GM18499 (cell line): ENCODE data around the gene KCNQ5.

Source experiments
- ATAC-seq: cut with Tn5 transposase; IDR thresholded peaks from one replicate; pipeline ENCODE4 v1.9.1; 2021; ENCODE audit warnings: moderate number of reproducible peaks; ENCODE audit not compliant: insufficient read depth, unreplicated experiment

The KCNQ5 gene

DNA sequence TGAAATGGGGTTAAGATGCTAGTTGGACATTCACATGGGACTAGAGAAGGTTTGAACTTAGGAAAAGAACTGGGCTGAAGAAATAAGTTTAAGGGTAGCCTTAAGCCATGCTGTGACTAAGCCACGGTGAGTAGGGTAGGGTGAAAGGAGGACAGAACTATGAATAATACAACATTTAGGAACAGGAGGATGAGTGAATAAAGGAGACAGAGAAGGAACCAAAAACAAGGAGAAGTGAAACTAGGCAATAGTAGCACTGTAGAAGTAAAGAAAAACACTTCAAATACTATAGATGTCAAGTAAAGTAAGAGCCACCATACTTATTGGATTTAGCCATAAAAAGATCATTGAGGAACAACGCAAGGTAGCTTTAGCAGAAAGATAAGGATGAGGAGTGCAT lies 111.2 kb downstream of the KCNQ5 start:
- no peak for ATAC-seq

DNA sequence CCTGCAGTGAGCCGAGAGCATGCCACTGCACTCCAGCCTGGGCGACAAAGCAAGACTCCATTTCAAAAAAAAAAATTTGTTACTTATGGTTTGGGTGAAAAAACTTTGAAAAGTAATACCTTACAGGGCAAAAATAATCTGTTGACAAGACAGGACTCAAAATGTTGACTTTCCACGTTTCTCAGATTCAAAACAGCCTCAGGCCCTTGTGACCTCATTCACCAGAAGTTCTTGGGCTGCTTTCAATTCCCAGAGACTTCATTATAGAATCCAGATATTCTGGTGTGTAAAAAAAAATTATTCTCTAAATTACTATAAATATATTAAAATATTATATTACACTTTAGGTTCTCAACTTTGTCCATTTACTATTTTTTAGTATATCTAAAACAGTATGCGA lies 116.2 kb downstream of the KCNQ5 start:
- ATAC-seq: no peak

DNA sequence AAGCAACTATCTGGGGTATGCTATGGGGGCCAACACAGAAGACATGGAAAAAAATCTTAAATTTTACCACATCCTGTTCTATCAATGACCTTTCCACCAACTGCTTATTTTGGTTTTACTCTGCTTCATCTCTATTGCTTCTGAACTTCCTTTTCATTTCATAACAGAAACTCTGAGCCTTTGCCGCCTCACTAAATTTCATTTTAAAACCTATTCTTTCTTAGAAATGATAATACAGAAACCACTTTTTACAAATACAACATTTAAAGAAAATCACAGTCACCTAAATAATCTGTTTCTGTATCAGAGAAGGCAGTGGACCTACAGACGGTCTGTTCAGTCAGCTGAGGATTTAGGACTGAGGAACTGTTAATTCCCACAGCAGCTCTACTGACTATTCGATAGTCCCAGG lies 117.5 kb downstream of the KCNQ5 start:
- peak; percentile 64 for ATAC-seq

DNA sequence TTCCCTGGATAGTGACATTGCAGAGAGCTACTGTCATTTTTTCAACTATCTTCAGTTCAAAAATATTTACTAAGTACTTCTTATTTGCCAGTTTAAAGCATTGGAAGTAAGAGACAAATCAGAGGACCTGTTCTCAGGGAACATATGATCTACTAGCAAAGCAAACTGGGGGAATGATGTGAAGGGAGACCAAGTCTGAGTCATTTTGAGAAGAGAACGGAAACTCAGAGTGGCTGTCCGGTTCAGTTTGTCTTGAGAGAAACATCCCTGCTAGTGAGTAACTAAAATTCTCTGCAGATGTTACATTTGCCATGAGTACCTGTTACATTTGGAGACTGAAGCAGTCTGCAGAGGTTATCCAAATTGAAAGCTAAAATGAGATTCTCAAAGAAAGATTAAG lies 118.3 kb downstream of the KCNQ5 start:
- ATAC-seq: peak; percentile 65

DNA sequence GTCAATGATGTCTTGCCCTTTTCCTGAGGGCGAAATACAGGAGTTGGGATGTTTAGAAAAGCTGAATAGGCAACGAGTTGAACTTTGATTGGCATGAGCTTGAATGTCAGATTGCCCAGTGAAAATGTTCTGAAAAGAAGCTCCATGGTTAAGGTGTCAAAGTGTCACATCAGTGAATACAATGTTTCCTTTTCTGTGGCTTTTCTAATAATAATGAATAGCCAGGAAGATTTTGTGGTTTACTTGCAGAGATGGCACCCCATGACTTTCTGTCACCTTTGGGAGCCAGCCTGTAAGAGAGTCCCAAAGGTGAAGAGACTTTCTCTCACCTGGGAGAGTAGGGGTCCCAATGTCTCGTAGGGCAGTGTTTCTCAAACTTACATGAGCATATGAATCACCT lies 119.2 kb downstream of the KCNQ5 start:
- no peak for ATAC-seq

DNA sequence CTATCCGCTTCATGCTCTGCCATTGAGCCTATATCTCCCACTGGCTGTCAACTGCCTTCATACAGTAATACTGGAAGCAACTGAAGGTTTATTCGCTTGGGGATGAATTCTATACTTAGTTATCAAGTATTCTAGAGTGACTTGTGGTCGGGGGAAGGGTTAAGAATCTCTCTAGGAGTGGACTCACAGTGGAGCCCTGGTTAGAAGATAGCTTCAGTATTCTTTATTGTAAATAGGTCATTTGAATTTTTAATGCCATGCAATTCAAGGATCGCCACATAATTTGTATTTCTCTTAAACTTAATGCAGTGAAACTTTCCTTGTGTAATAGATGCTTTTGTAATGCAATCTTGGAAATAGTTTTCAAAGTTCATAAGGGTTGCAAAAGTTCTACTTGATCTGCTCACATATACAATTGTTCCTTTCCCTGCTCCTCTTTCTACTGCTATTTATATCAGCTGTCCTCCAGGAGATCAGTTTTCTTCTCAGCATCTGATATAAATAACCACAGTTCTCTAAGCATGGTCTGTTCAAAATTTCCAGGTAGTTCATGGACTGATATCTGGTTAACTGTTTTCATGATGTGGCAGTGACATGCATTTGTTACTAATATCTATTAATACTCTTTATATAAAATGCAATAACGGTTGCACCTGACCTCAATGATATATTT lies 120.3 kb downstream of the KCNQ5 start:
- ATAC-seq: no peak

DNA sequence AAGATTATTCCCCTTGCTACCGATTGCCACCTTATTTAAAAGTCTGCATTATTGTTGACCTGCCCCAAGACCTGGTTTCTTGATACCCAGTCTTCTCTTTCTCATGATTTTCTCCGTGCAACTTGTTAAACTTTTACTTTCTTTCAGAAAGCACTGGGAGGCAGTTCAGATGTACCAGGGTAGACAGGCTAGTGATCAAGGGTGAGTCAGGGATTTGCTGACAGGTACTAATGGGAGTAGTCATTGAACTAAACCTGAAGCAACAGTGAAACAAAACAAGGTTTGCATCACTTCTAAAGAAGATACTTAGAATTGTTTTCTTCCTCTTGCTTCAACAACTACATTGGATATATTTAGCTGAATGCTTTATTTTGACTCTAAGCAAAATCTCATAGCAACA lies 124.4 kb downstream of the KCNQ5 start:
- no peak for ATAC-seq

DNA sequence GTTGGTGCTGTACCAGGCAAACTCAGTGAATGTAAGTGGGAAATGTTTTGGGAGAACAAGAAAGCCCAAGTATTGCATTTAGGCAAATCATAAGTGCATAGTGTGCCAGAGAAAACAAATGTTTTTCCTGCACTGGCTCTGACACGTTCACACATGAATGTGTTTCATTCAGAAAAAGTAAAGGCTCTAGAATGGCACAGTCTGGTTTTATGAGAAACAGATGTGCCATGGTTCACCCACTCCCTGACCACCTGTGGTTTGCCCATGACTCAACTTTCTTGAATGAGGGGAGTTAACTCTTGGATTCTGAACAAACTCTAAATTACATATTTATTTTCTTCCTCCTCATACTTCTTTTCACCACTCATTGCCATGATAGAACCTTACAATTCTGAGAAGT lies 126.9 kb downstream of the KCNQ5 start:
- ATAC-seq: no peak

DNA sequence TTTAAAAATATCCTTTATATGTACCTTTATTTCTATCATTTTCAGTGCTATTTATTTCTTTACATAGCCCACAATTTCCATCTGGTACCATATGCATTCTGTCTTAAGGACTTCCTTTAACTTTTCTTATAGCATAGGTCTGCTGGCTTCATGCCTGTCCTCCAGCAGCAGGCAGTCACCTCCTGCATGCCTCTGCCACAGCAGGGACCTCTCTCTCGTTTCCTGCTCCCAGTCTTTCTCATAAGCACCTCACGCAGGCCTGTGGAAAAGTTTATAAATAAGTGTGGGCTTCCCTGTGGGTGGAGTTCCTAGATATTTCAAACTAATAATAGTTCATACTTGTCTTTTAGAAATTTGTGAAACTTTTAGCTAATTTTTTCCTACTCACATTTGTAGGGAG lies 133.9 kb downstream of the KCNQ5 start:
- no peak for ATAC-seq

DNA sequence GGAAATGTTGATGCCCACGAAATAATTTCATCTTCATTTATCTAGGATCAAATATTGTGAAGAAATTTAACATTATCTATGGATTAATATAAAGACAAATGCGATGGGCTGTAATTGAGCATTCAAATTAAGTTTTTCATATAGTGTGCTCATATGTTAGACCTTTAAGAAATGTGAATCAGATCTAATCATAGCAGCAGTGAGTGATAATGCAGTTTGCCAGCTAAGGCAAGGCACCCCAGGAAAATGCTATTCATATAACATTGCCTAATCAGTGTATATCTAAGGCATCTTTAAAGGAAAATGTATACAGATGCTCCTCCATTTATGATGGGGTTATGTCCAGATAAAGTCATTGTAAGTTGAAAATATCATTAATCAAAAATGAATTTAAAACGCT lies 135.2 kb downstream of the KCNQ5 start:
- ATAC-seq: no peak

DNA sequence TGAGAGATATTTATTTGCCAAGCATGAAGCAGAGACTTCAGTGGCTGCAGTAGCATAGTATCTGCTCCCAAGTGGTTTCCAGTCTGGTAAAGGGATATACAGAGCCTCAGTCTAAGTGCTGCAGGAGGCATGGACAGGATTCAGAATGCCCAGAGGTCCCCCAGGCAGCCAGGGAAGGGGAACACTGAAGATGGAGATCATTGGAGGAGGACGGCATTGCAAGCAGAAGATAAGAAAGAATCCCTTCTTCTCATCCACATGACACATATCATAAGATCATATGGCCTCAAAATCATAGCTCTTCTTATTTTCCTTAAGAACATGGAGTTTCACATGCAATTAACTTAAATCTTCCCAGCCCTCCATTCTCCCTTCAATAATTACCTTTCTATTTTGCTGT lies 136.1 kb downstream of the KCNQ5 start:
- no peak for ATAC-seq

DNA sequence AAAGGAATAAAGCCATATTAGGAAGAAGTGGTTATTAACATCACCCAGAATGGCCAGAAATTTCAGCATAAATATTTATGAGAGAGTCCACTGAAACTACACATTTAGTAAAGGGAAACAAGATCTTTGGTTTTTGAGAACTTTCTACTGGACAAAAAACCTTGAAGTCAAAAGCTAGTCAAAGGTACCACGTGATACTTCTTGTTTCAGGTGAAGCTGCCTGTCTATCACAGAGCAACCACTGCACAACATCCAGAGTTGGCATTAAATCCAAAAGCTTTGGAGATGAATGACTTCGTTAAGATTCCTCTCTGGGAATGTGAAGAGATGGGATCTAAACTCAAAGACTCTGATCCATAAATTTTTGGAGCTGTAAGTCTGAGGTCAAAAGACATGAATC lies 137.0 kb downstream of the KCNQ5 start:
- no peak for ATAC-seq

DNA sequence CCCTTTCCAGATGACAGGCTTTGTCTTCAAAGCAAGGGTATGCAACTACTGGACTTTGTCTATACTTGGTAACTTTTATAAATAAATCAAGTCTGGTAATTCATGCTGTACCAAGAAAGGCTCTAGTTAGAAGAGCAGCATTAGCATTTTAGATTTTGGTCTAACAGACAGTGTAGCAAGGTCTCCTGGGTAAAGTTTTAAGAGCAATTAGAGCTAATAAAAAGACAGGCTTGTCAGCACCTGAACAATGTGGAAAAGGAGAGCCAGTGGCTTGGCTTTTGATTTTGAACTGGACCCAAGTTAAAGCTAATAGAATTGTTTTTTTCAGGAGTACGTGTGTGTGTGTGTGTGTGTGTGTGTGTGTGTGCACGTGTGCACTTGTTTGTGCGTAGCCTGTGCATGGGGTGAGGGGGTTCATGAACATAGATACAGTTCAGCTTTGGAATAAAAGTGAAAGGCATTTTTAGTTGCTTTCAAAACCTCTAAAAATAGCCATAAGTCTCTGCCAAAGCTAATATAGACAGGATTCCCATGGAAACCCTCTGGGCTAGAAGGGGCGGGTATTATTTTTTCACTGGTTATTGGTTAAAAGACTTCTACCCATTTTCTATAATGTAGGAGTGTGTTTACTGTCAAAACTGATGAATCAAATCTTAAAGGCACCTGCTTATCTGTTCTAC lies 138.4 kb downstream of the KCNQ5 start:
- no peak for ATAC-seq

DNA sequence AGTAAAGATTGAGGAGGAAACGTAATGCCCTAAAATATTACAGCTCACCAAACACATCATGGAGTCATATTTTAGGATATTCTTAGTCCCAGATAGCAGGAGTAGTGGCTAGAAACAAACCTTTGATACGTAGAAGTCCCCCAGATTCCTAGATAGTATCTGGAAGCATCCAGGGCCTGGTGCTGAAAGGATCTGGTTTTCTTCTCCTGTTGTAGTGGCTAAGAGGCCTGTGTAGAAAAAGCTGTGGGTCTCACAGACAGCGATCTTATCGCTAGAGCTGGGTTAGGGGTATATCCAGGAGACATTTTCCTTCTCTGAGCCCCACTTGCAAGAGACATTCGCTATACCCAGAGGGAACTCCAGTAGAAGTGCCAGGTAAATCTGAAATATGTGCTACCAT lies 139.9 kb downstream of the KCNQ5 start:
- no peak for ATAC-seq

DNA sequence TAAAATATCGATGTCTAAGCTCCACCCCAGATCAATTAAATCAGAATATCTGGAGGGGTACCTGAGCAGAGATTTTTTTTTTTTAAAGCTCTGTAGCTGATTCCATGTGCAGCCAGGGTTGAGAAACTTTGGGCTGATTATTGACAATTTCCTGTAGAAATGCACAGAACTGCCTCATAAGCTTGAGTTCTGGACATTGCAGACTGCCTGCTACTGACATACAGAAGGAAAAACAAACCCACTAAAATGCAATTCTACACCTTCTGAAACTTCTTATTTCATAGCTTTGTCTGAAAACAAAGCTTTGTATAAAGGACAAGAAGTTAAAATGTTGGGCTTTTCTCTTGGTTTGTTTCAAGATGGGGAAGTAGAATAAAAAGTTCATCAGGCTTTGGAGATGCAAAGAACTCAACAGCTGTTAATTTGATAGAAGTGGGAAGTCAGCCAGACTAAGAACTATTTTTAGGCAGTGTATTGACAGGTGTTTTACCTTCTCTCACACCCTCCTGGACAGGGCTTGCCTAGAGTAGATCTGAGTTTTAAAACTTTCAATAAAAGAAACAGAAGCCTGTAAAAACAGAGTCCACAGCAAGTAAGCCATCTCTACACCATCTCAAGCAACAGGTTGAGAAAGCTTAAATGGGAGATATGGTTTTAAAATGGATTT lies 147.7 kb downstream of the KCNQ5 start:
- no peak for ATAC-seq

DNA sequence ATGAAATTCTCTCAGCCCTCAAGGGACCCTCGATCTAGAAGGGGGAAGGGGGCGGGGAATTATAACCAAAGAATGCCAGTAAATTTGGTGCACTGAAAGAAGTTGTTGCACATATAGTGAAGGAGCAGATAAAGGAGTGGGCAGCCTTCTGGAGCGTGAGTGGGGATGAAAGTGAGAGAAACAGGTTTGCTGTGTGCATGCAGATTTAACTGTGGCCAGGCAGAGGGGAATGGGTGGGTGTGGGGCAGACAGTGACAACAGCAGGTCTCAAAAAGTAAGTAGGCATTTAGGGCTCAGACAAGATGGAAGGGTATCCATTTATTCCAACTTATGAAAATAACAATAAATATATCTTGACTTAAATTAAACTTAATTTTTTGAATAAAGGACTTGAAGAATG lies 149.1 kb downstream of the KCNQ5 start:
- no peak for ATAC-seq

DNA sequence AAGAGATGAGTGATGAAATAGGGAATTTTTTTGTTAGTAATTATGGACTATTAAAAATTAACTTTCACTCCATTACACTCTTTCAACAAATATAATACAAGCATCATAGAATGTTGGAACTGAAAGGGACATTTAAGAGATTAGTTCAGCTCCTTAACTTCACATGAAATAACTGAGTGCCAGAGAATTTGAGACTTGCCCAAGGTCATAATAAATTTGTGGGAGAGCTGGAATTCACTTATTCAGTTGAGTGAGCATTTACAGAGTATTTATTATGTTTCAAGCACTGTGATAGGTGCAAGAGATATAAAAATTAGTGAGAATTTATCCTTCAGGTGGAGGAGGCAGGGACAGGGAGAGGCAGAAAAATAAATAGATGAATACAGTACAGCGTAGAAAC lies 154.6 kb downstream of the KCNQ5 start:
- no peak for ATAC-seq

DNA sequence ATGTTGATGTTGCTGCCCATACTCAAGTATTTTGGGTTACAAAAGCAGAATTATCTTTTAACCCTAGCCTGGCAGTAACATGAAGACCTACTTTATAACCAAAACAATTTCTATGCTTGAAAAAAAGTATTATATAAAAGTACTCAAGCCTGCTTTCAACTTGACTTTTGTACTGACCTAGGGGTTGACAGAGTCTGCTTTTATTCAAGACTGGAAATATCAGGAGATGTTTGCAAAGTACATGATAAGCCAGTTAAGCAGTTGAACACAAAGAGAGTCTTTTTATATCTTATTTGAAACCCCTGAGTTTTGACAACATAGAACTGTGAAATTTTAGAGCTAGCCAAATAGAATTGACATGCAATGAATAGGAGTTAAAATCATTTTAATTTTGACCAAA lies 159.8 kb downstream of the KCNQ5 start:
- ATAC-seq: no peak

DNA sequence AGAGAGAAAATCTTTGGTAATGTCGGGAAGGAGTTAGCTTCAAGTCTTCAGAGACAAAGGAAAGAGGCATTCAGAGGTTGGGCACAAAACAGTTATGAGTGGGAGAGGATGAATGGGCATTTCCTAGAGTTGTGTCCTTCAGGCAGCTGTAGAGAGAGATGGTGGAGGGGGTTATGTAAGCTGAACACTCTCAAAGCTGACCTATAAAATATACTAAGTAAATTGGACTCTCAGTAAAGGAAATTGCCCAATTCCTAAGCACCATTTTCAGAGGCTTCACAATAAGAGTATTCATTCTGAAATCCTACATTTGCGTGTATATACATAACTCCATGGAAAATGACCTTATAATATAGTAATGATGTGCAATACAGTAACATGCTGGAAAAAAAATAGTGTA lies 161.2 kb downstream of the KCNQ5 start:
- ATAC-seq: no peak

DNA sequence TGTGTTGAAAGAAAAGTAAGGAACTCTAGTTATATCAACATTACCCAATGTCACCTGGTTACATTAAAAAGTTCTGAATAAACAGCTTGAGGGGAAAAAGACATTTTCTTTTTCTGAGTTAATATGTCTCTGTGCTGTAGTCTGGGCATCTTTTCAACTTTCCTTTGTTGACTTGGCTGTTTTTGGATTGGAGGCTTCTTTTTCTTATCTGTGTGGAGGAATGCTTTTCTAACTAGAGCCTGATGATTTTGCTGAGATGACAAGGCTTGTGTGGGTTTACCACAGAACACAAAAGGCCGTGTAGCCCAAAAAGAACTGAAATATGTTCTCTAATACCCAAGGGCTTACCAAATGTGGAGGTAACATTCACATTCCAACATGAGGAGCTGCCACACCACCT lies 161.8 kb downstream of the KCNQ5 start:
- ATAC-seq: no peak

DNA sequence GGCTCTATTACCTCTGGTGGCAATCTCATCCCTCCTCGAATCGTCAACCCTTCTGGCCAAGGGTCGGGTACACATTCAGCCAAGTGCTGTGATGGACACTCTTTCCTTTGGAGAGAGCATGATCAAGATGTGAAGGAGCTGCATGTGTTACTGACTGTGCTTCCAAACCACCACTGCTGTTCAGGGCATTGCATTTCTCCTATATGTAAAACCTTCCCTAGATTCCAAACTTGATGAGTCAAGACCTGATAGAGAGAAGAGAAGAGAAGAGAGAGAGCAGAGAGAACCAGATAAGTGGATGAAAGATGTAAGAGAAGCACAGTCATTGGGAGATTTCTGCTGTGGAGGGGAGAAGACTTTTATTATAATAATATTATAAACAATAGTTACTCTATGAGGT lies 162.2 kb downstream of the KCNQ5 start:
- no peak for ATAC-seq

DNA sequence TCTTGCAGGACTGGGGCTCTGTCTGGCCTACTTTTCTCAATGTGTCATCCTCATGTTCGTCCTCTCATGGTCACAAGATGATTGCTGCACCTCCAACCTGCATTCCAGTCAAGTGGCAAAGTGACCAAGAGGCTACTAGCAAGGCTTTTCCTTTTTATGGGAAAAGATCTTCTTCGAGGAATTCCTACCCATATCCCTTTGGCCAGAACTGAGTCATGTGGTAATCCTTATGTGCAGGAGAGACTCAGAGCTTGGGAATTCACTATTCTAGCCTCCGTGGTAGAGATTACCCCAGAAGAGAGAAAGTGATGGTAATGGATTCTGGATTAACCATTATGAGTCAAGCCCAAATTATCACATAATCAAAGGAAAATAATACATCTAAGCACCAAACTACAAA lies 162.7 kb downstream of the KCNQ5 start:
- ATAC-seq: no peak
